Right lobe of liver (tissue), 4 donors: Measurements from ENCODE around the gene DOCK2.

ENCODE experiments used
- POLR2A ChIP-seq: fragments of 450-650 bp; IDR thresholded peaks from one replicate; pipeline ENCODE4 v1.6.1; 2017; ENCODE audit warnings: antibody characterized with exemption, mild to moderate bottlenecking
- TF ChIP-seq, protein P1 (sequence below), 4 donors: fragments of 200-600 bp in 3 of 4; fragments of 450-650 bp in 1 of 4; IDR thresholded peaks; one replicate each; pipeline versions ENCODE4 v1.5.1 to v1.8.0; 2016 to 2022; ENCODE audit warnings: antibody characterized with exemption in 4 of 4, mild to moderate bottlenecking in 2 of 4
- donor health status: DM: no; HTN: no; CAD: no.
- donor health status: DM: no; HTN: no; CAD: no.
- donor health status: DM: no; HTN: yes; CAD: no.

GRCh38 chr5:169798906-169799660 is 162.0 kb downstream of the DOCK2 start:
- TF ChIP-seq, protein P1, sequence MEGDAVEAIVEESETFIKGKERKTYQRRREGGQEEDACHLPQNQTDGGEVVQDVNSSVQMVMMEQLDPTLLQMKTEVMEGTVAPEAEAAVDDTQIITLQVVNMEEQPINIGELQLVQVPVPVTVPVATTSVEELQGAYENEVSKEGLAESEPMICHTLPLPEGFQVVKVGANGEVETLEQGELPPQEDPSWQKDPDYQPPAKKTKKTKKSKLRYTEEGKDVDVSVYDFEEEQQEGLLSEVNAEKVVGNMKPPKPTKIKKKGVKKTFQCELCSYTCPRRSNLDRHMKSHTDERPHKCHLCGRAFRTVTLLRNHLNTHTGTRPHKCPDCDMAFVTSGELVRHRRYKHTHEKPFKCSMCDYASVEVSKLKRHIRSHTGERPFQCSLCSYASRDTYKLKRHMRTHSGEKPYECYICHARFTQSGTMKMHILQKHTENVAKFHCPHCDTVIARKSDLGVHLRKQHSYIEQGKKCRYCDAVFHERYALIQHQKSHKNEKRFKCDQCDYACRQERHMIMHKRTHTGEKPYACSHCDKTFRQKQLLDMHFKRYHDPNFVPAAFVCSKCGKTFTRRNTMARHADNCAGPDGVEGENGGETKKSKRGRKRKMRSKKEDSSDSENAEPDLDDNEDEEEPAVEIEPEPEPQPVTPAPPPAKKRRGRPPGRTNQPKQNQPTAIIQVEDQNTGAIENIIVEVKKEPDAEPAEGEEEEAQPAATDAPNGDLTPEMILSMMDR (IDR thresholded peaks at IDR 0.05), result no peak
- TF ChIP-seq POLR2A, result no peak
